ENCODE measurements around the gene ADORA2B. TPM values are rescaled to one million over a fixed set of nuclear protein-coding genes. Genes with fewer than 3 reads are reported as not detected.
"Not testable (repeated sequence)": the region's sequence is repeated elsewhere in the genome, so short reads cannot be mapped to it uniquely, and the experiment has no call there.

ADORA2B gene
- total and polyA plus RNA-seq, 4 experiments from 2014 or later, result 0.23 to 1.8 (median 0.41) TPM

GRCh38 chr17:15972497-15972951 lies 27.6 kb downstream of the ADORA2B start:
- ChIA-PET POLR2A (ENCODE audit: partially characterized antibody) (no interaction called here), CTCF (ENCODE audit: partially characterized antibody) (no interaction called here)
- H3K9me3 ChIP-seq (ENCODE audit: control insufficient read depth in 1 of 2, low read length in 2 of 2), result no peaks in the 10 kb centered on the region

GRCh38 chr17:15973016-15973415 lies 28.1 kb downstream of the ADORA2B start:
- Mint-ChIP-seq H3K4me1 (peaks cover 0 to 2% (median 0%) of the 10 kb centered on the region in 4 donors), H3K9me3 (no peaks in the 10 kb centered on the region), H3K27ac (peak overlapping the region in 1 of 7 donors; percentile 22), H3K4me3 (no peak overlapping the region), H3K36me3 (peaks cover 20 to 21% of the 10 kb centered on the region in 2 donors), H3K27me3 (peaks cover 2 to 4% of the 10 kb centered on the region in 2 donors)
- Histone ChIP-seq H3K9me3 (ENCODE audit: control insufficient read depth in 1 of 2, low read length in 2 of 2) (no peaks in the 10 kb centered on the region), H3K4me3 (ENCODE audit: low read length in 2 of 2) (no peak overlapping the region), H3K27me3 (ENCODE audit: insufficient read depth, low read length) (no peaks in the 10 kb centered on the region), H3K27ac (ENCODE audit: low read depth, low read length) (no peak overlapping the region), H3K4me1 (ENCODE audit: insufficient read depth, low read length) (no peaks in the 10 kb centered on the region), H3K36me3 (ENCODE audit: insufficient read depth, low read length) (peaks cover 5% of the 10 kb centered on the region)
- no peak for DNase-seq
- ChIA-PET POLR2A (ENCODE audit: partially characterized antibody) (no interaction called here), CTCF (ENCODE audit: partially characterized antibody) (no interaction called here)
- intact Hi-C loops (cut with micrococcal nuclease), result no loop called here

More at GRCh38 chr17:15972497-15972951, 27.6 kb downstream of the ADORA2B start:
- intact Hi-C loops (cut with micrococcal nuclease), result no loop called here
- H3K27me3 Mint-ChIP-seq, result peaks cover 4 to 5% of the 10 kb centered on the region in 2 donors
- Histone ChIP-seq H3K27ac (ENCODE audit: low read depth, low read length) (no peak overlapping the region), H3K4me3 (ENCODE audit: low read length in 2 of 2) (no peak overlapping the region), H3K27me3 (ENCODE audit: insufficient read depth, low read length) (no peaks in the 10 kb centered on the region), H3K36me3 (ENCODE audit: insufficient read depth, low read length) (peaks cover under 1% of the 10 kb centered on the region), H3K4me1 (ENCODE audit: insufficient read depth, low read length) (no peaks in the 10 kb centered on the region)
- peaks cover 15 to 17% of the 10 kb centered on the region in 2 donors for H3K36me3 Mint-ChIP-seq
- peaks cover 0 to 2% (median 0%) of the 10 kb centered on the region in 4 donors for H3K4me1 Mint-ChIP-seq
- H3K27ac Mint-ChIP-seq, result no peak overlapping the region
- H3K4me3 Mint-ChIP-seq, result no peak overlapping the region
- no peak for DNase-seq
- no peaks in the 10 kb centered on the region for H3K9me3 Mint-ChIP-seq

- Mint-ChIP-seq H3K27me3 (peaks cover 2 to 4% of the 10 kb centered on the region in 2 donors), H3K36me3 (peaks cover 22 to 26% of the 10 kb centered on the region in 2 donors), H3K4me1 (peaks cover 0 to 2% (median 0%) of the 10 kb centered on the region in 4 donors), H3K4me3 (no peak overlapping the region), H3K9me3 (no peaks in the 10 kb centered on the region), H3K27ac (peak overlapping the region in 1 of 7 donors; percentile 4)
- Histone ChIP-seq H3K27ac (ENCODE audit: low read depth, low read length) (no peak overlapping the region), H3K9me3 (ENCODE audit: control insufficient read depth in 1 of 2, low read length in 2 of 2) (no peaks in the 10 kb centered on the region), H3K4me1 (ENCODE audit: insufficient read depth, low read length) (no peaks in the 10 kb centered on the region), H3K4me3 (ENCODE audit: low read length in 2 of 2) (no peak overlapping the region), H3K36me3 (ENCODE audit: insufficient read depth, low read length) (peaks cover 6% of the 10 kb centered on the region), H3K27me3 (ENCODE audit: insufficient read depth, low read length) (no peaks in the 10 kb centered on the region)
- CTCF ChIA-PET (ENCODE audit: partially characterized antibody), result no interaction called here
- no peak for DNase-seq
- intact Hi-C loops (cut with micrococcal nuclease), result no loop called here
- POLR2A ChIA-PET (ENCODE audit: partially characterized antibody), result no interaction called here
Observed at GRCh38 chr17:15973834-15974233, 28.9 kb downstream of the ADORA2B start.

- no peak overlapping the region for H3K4me3 Mint-ChIP-seq
- ChIA-PET POLR2A (ENCODE audit: partially characterized antibody) (no interaction called here), CTCF (ENCODE audit: partially characterized antibody) (no interaction called here)
- Histone ChIP-seq H3K27me3 (ENCODE audit: insufficient read depth, low read length) (no peaks in the 10 kb centered on the region), H3K27ac (ENCODE audit: low read depth, low read length) (no peak overlapping the region), H3K36me3 (ENCODE audit: insufficient read depth, low read length) (peaks cover 13% of the 10 kb centered on the region), H3K9me3 (ENCODE audit: control insufficient read depth in 1 of 2, low read length in 2 of 2) (no peaks in the 10 kb centered on the region), H3K4me1 (ENCODE audit: insufficient read depth, low read length) (no peaks in the 10 kb centered on the region), H3K4me3 (ENCODE audit: low read length in 2 of 2) (no peak overlapping the region)
- intact Hi-C loops (cut with micrococcal nuclease), result no loop called here
- H3K27me3 Mint-ChIP-seq, result no peaks in the 10 kb centered on the region
- DNase-seq, result no peak
- H3K36me3 Mint-ChIP-seq, result peaks cover 51% of the 10 kb centered on the region in 2 donors
- H3K4me1 Mint-ChIP-seq, result peaks cover 0 to 4% (median 3%) of the 10 kb centered on the region in 4 donors
- H3K9me3 Mint-ChIP-seq, result no peaks in the 10 kb centered on the region
- peak overlapping the region in 1 of 7 donors; percentile 25 for H3K27ac Mint-ChIP-seq
Observed at GRCh38 chr17:15977894-15978293, 33.0 kb downstream of the ADORA2B start.

GRCh38 chr17:15978606-15979005 lies 33.7 kb downstream of the ADORA2B start:
- Histone ChIP-seq H3K27me3 (ENCODE audit: insufficient read depth, low read length) (no peaks in the 10 kb centered on the region), H3K36me3 (ENCODE audit: insufficient read depth, low read length) (peaks cover 13% of the 10 kb centered on the region), H3K4me3 (ENCODE audit: low read length in 2 of 2) (no peak overlapping the region), H3K4me1 (ENCODE audit: insufficient read depth, low read length) (no peaks in the 10 kb centered on the region), H3K9me3 (ENCODE audit: control insufficient read depth in 1 of 2, low read length in 2 of 2) (no peaks in the 10 kb centered on the region), H3K27ac (ENCODE audit: low read depth, low read length) (no peak overlapping the region)
- Mint-ChIP-seq H3K4me1 (peaks cover 0 to 4% (median 3%) of the 10 kb centered on the region in 4 donors), H3K9me3 (no peaks in the 10 kb centered on the region), H3K4me3 (no peak overlapping the region), H3K36me3 (peaks cover 51 to 53% of the 10 kb centered on the region in 2 donors), H3K27ac (no peak overlapping the region), H3K27me3 (no peaks in the 10 kb centered on the region)
- POLR2A ChIA-PET (ENCODE audit: partially characterized antibody), result no interaction called here
- intact Hi-C loops (cut with micrococcal nuclease), result no loop called here
- CTCF ChIA-PET (ENCODE audit: partially characterized antibody), result no interaction called here
- no peak for DNase-seq

- H3K27ac Mint-ChIP-seq; H3K27me3 Mint-ChIP-seq; intact Hi-C loops (cut with micrococcal nuclease); H3K9me3 ChIP-seq (ENCODE audit: control insufficient read depth in 1 of 2, low read length in 2 of 2); H3K4me1 ChIP-seq (ENCODE audit: insufficient read depth, low read length); DNase-seq; POLR2A ChIA-PET (ENCODE audit: partially characterized antibody); H3K27ac ChIP-seq (ENCODE audit: low read depth, low read length); H3K4me3 ChIP-seq (ENCODE audit: low read length in 2 of 2); H3K4me3 Mint-ChIP-seq; CTCF ChIA-PET (ENCODE audit: partially characterized antibody); H3K4me1 Mint-ChIP-seq; H3K9me3 Mint-ChIP-seq; H3K27me3 ChIP-seq (ENCODE audit: insufficient read depth, low read length): not testable (repeated sequence)
- peaks cover 55 to 57% of the 10 kb centered on the region in 2 donors for H3K36me3 Mint-ChIP-seq
- peaks cover 13% of the 10 kb centered on the region for H3K36me3 ChIP-seq (ENCODE audit: insufficient read depth, low read length)
Observed at GRCh38 chr17:15979013-15979412, 34.1 kb downstream of the ADORA2B start.

- Mint-ChIP-seq H3K36me3 (peaks cover 52 to 66% of the 10 kb centered on the region in 2 donors), H3K4me3 (no peak overlapping the region), H3K27ac (peak overlapping the region in 3 of 7 donors; percentile 21 to 50 (median 35)), H3K4me1 (peaks cover 0 to 4% (median 3%) of the 10 kb centered on the region in 4 donors), H3K27me3 (no peaks in the 10 kb centered on the region), H3K9me3 (no peaks in the 10 kb centered on the region)
- intact Hi-C loops (cut with micrococcal nuclease), result no loop called here
- no peak for DNase-seq
- ChIA-PET POLR2A (ENCODE audit: partially characterized antibody) (no interaction called here), CTCF (ENCODE audit: partially characterized antibody) (no interaction called here)
- H3K4me1 ChIP-seq (ENCODE audit: insufficient read depth, low read length), result no peaks in the 10 kb centered on the region
- no peaks in the 10 kb centered on the region for H3K9me3 ChIP-seq (ENCODE audit: control insufficient read depth in 1 of 2, low read length in 2 of 2)
- no peaks in the 10 kb centered on the region for H3K27me3 ChIP-seq (ENCODE audit: insufficient read depth, low read length)
- H3K4me3 ChIP-seq (ENCODE audit: low read length in 2 of 2), result no peak overlapping the region
- H3K36me3 ChIP-seq (ENCODE audit: insufficient read depth, low read length), result peaks cover 24% of the 10 kb centered on the region
- no peak overlapping the region for H3K27ac ChIP-seq (ENCODE audit: low read depth, low read length)
Observed at GRCh38 chr17:15981208-15981607, 36.3 kb downstream of the ADORA2B start.

All from CD4-positive, alpha-beta memory T cell (primary cell).